HG03135 (cell line): ENCODE results near the gene LOXHD1.

ENCODE experiments used
- ATAC-seq: cut with Tn5 transposase; IDR thresholded peaks from one replicate; pipeline ENCODE4 v1.9.1; 2021; ENCODE audit warnings: mild to moderate bottlenecking, moderate library complexity; ENCODE audit not compliant: unreplicated experiment

Gene LOXHD1

GRCh38 chr18:46427216-46427995, 229.6 kb downstream of the LOXHD1 start:
- ATAC-seq = no peak
